CD4-positive, CD25-positive, alpha-beta regulatory T cell (primary cell): Measurements from ENCODE around the gene ZNF318. TPM values are rescaled to one million over a fixed set of nuclear protein-coding genes. Genes with fewer than 3 reads are reported as not detected.

Experiments
- ATAC-seq, 2 donors: fragments of 150-1000 bp; cut with Tn5 transposase; one replicate each; pipeline ENCODE4 v1.10.0; 2021; ENCODE audit warnings: low read depth in 2 of 2, moderate number of reproducible peaks in 2 of 2, moderate library complexity in 1 of 2
- DNase-seq, 3 donors: peaks; one replicate each; pipeline versions ENCODE4 v3.0.0 to v3.0.0-alpha.2; 2012 to 2022; ENCODE audit warnings: mixed read lengths in 1 of 3
- H3K27ac ChIP-seq: one replicate; pipeline ENCODE4 v1.7.0; 2013; ENCODE audit warnings: mild to moderate bottlenecking, low read length; ENCODE audit not compliant: insufficient read depth, poor library complexity, severe bottlenecking
- H3K27me3 ChIP-seq: one replicate; pipeline ENCODE4 v1.7.0; 2013; ENCODE audit warnings: low read length; ENCODE audit not compliant: control insufficient read depth, insufficient read depth
- H3K36me3 ChIP-seq: one replicate; pipeline ENCODE4 v1.7.0; 2013; ENCODE audit warnings: mild to moderate bottlenecking, low read length, moderate library complexity; ENCODE audit not compliant: control insufficient read depth, insufficient read depth
- H3K4me1 ChIP-seq: 2 replicates; pipeline ENCODE4 v1.7.0; 2013; ENCODE audit warnings: mild to moderate bottlenecking, low read length; ENCODE audit not compliant: insufficient read depth, control insufficient read depth, poor library complexity, severe bottlenecking
- H3K4me3 ChIP-seq: one replicate; pipeline ENCODE4 v1.7.0; 2013; ENCODE audit warnings: low read depth, mild to moderate bottlenecking, low read length, moderate library complexity
- H3K9me3 ChIP-seq, 2 experiments: 1 replicate in 1 of 2; 2 replicates in 1 of 2; pipeline ENCODE4 v1.7.0; 2013; ENCODE audit warnings: low read length in 2 of 2, mild to moderate bottlenecking in 1 of 2, moderate library complexity in 1 of 2; ENCODE audit not compliant: control insufficient read depth in 2 of 2
- H3K27ac Mint-ChIP-seq, 3 donors: one replicate each; pipeline ENCODE4 v1.8.0; 2020 to 2022; ENCODE audit warnings: mild to moderate bottlenecking in 3 of 3, mixed read lengths in 3 of 3, moderate library complexity in 2 of 3
- H3K27me3 Mint-ChIP-seq: one replicate; pipeline ENCODE4 v1.8.0; 2022; ENCODE audit warnings: mild to moderate bottlenecking, mixed read lengths
- H3K36me3 Mint-ChIP-seq: one replicate; pipeline ENCODE4 v1.8.0; 2020; ENCODE audit warnings: mixed read lengths
- H3K4me1 Mint-ChIP-seq, 4 donors: one replicate each; pipeline ENCODE4 v1.8.0; 2020 to 2022; ENCODE audit warnings: mixed read lengths in 4 of 4, mild to moderate bottlenecking in 1 of 4
- H3K4me3 Mint-ChIP-seq, 4 donors: one replicate each; pipeline ENCODE4 v1.8.0; 2020 to 2022; ENCODE audit warnings: mild to moderate bottlenecking in 4 of 4, mixed read lengths in 4 of 4, moderate library complexity in 3 of 4
- H3K9me3 Mint-ChIP-seq, 7 donors: one replicate each; pipeline ENCODE4 v1.8.0; 2020 to 2022; ENCODE audit warnings: mixed read lengths in 7 of 7, mild to moderate bottlenecking in 3 of 7, moderate library complexity in 2 of 7
- polyA plus RNA-seq, 4 donors: library from polyadenylated mRNA; unstranded; fragments of 300-500 nt; fragmentation: Illumina TruSeq; gene quantifications; one replicate each; pipeline ENCODE4 v1.2.3, GENCODE V29; 2021
- total RNA-seq: library from RNA; stranded (reverse); gene quantifications from one replicate; pipeline ENCODE4 v1.2.3, GENCODE V29; 2022

Gene ZNF318
- total and polyA plus RNA-seq, 5 donors from 2014 or later: 4.3 to 32.9 (median 5.9) TPM

- Histone ChIP-seq H3K4me3 (no peak overlapping the region), H3K36me3 (no peaks in the 10 kb centered on the region), H3K9me3 (no peaks in the 10 kb centered on the region), H3K4me1 (no peaks in the 10 kb centered on the region), H3K27me3 (peaks cover 12% of the 10 kb centered on the region), H3K27ac (no peak overlapping the region)
- ATAC-seq (no peak), DNase-seq (no peak)
- Mint-ChIP-seq H3K27ac (peak overlapping the region in 1 of 3 donors; percentile 31), H3K36me3 (peaks cover 3% of the 10 kb centered on the region), H3K4me1 (peaks cover 0 to 2% (median 0%) of the 10 kb centered on the region in 4 donors), H3K27me3 (peaks cover 34% of the 10 kb centered on the region), H3K9me3 (peaks cover 0 to 2% (median 0%) of the 10 kb centered on the region in 7 donors), H3K4me3 (no peak overlapping the region)
Measured at GRCh38 chr6:43407296-43407695, 37.8 kb upstream of the ZNF318 start.

DNA sequence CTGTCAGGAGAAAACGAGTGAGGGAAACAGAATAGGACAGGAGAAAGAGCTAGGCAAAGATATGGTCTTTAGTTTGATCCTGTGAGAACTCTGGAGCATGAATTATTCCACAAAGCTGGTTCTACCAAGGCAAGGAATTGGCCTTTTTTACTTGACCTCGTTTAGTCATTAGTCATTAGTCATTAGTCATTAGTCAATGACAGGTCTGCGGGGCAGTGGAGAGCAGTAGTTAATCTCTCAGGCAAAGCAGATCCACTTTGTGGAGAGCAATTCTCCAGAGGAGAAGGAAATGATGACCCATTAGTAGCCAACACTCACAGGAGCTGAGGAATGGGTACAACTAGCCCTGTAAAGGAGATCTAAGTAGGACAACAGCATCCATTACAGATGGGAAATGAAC, 35.9 kb upstream of the ZNF318 start:
- Histone ChIP-seq H3K4me1 (no peaks in the 10 kb centered on the region), H3K9me3 (no peaks in the 10 kb centered on the region), H3K27me3 (peaks cover 15% of the 10 kb centered on the region), H3K4me3 (no peak overlapping the region), H3K36me3 (no peaks in the 10 kb centered on the region), H3K27ac (no peak overlapping the region)
- Mint-ChIP-seq H3K27me3 (peaks cover 33% of the 10 kb centered on the region), H3K4me3 (no peak overlapping the region), H3K9me3 (peaks cover 0 to 2% (median 0%) of the 10 kb centered on the region in 7 donors), H3K27ac (no peak overlapping the region), H3K4me1 (peaks cover 0 to 2% (median 0%) of the 10 kb centered on the region in 4 donors), H3K36me3 (peaks cover 3% of the 10 kb centered on the region)
- ATAC-seq (no peak), DNase-seq (no peak)

- Histone ChIP-seq H3K9me3 (no peaks in the 10 kb centered on the region), H3K4me3 (no peak overlapping the region), H3K27ac (no peak overlapping the region), H3K27me3 (peaks cover 11% of the 10 kb centered on the region), H3K36me3 (no peaks in the 10 kb centered on the region), H3K4me1 (no peaks in the 10 kb centered on the region)
- no peak for ATAC-seq
- Mint-ChIP-seq H3K27me3 (peaks cover 17% of the 10 kb centered on the region), H3K4me1 (peaks cover 0 to 5% (median 3%) of the 10 kb centered on the region in 4 donors), H3K9me3 (peaks cover 0 to 2% (median 0%) of the 10 kb centered on the region in 7 donors), H3K36me3 (peaks cover 3% of the 10 kb centered on the region), H3K27ac (no peak overlapping the region), H3K4me3 (no peak overlapping the region)
- DNase-seq: no peak
Measured at GRCh38 chr6:43402820-43403219, 33.4 kb upstream of the ZNF318 start.

- H3K27ac Mint-ChIP-seq: peak overlapping the region in 1 of 3 donors; percentile 64
- H3K27me3 ChIP-seq: peaks cover 8% of the 10 kb centered on the region
- peaks cover 0 to 9% (median 6%) of the 10 kb centered on the region in 4 donors for H3K4me1 Mint-ChIP-seq
- H3K4me3 ChIP-seq: no peak overlapping the region
- H3K36me3 Mint-ChIP-seq: peaks cover 3% of the 10 kb centered on the region
- H3K9me3 Mint-ChIP-seq: peaks cover 0 to 1% (median 0%) of the 10 kb centered on the region in 7 donors
- H3K27me3 Mint-ChIP-seq: peaks cover 17% of the 10 kb centered on the region
- H3K4me3 Mint-ChIP-seq: no peak overlapping the region
- DNase-seq: no peak
- no peak overlapping the region for H3K27ac ChIP-seq
- H3K9me3 ChIP-seq: no peaks in the 10 kb centered on the region
- no peak for ATAC-seq
- no peaks in the 10 kb centered on the region for H3K36me3 ChIP-seq
- no peaks in the 10 kb centered on the region for H3K4me1 ChIP-seq
Measured at GRCh38 chr6:43401730-43402129, 32.3 kb upstream of the ZNF318 start.

GRCh38 chr6:43399932-43400487, 30.6 kb upstream of the ZNF318 start:
- Mint-ChIP-seq H3K36me3 (no peaks in the 10 kb centered on the region), H3K4me3 (no peak overlapping the region), H3K27ac (no peak overlapping the region), H3K9me3 (no peaks in the 10 kb centered on the region), H3K4me1 (peaks cover 0 to 15% (median 7%) of the 10 kb centered on the region in 4 donors), H3K27me3 (peaks cover 11% of the 10 kb centered on the region)
- Histone ChIP-seq H3K9me3 (no peaks in the 10 kb centered on the region), H3K27me3 (peaks cover 6% of the 10 kb centered on the region), H3K36me3 (no peaks in the 10 kb centered on the region), H3K27ac (no peak overlapping the region), H3K4me1 (no peaks in the 10 kb centered on the region), H3K4me3 (no peak overlapping the region)
- DNase-seq: no peak
- ATAC-seq: no peak

DNA sequence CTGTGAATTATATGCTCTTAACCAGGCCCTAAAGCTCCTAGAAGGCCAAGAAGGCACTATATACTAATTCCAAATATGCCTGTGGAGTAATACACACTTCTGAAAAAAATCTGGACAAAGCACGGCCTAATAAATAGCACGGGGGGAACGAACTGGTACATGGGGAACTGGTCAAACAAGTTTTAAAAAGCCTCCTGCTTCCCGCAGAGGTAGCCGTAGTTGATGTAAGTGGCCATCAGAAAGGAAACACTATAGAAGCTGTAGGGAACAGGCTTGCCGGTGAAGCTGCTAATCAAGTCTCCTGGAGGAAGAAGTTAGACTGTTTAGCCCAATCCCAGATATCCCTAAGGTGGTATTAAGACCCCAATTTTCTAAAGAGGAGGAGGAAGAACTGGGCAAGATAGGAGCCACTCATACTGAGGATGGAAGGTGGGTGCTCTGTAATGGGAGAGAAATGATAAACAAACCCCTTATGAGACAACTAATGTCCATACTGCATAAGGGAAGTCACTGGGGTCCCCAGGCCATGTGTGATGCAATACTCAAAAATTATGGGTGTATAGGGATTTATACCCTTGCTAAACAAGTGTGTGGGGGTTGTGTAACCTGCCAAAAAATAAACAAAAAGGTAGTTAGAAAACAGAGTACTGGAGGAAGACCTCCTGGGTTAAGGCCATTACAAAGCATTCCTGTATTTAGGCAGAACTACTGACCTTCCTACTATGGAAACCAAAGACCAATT, 27.1 kb upstream of the ZNF318 start:
- no peaks in the 10 kb centered on the region for H3K27me3 Mint-ChIP-seq
- no peak for ATAC-seq
- H3K9me3 Mint-ChIP-seq: no peaks in the 10 kb centered on the region
- Histone ChIP-seq H3K9me3 (no peaks in the 10 kb centered on the region), H3K4me3 (no peak overlapping the region), H3K36me3 (no peaks in the 10 kb centered on the region), H3K4me1 (peaks cover 3% of the 10 kb centered on the region), H3K27ac (no peak overlapping the region), H3K27me3 (no peaks in the 10 kb centered on the region)
- no peak for DNase-seq
- H3K4me1 Mint-ChIP-seq: peaks cover 5 to 27% (median 17%) of the 10 kb centered on the region in 4 donors
- no peaks in the 10 kb centered on the region for H3K36me3 Mint-ChIP-seq
- no peak overlapping the region for H3K4me3 Mint-ChIP-seq
- peak overlapping the region in 2 of 3 donors; percentile 18 to 45 for H3K27ac Mint-ChIP-seq

DNA sequence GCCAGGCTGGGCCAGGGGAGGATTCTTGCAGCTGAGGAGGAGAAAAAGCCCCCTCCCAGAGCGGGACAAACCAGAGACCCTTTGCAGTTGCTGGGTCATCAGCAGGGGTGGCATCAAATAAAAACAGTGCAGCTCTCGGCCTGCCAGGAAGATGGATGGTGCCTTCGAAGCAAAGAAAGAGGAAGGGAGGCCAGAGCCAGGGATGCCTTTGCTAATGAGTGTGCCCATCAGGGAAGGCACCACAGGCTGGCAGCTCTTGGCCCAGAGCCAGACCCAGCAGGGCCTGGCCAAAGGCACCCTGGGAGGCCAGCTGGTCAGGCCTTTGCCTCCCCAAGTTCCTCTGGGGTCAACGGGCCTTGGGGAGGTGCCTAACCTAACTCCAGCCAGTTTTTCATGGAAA, 26.3 kb upstream of the ZNF318 start:
- H3K4me3 Mint-ChIP-seq: no peak overlapping the region
- no peaks in the 10 kb centered on the region for H3K9me3 Mint-ChIP-seq
- Histone ChIP-seq H3K9me3 (no peaks in the 10 kb centered on the region), H3K27ac (no peak overlapping the region), H3K4me3 (no peak overlapping the region), H3K36me3 (no peaks in the 10 kb centered on the region), H3K4me1 (peaks cover 11% of the 10 kb centered on the region), H3K27me3 (no peaks in the 10 kb centered on the region)
- ATAC-seq (no peak), DNase-seq (no peak)
- H3K27me3 Mint-ChIP-seq: peaks cover 4% of the 10 kb centered on the region
- H3K36me3 Mint-ChIP-seq: no peaks in the 10 kb centered on the region
- peaks cover 5 to 35% (median 24%) of the 10 kb centered on the region in 4 donors for H3K4me1 Mint-ChIP-seq
- peak overlapping the region in 1 of 3 donors; percentile 18 for H3K27ac Mint-ChIP-seq
